SH-SY5Y (cell line): ENCODE data around the gene TPMT.

Experiments used
- GATA2 ChIP-seq: IDR thresholded peaks from 2 replicates; pipeline ENCODE4 v1.6.1; 2011; ENCODE audit warnings: mild to moderate bottlenecking, low read depth, low read length
- GATA3 ChIP-seq: IDR thresholded peaks from 2 replicates; pipeline ENCODE4 v1.6.1; 2011; ENCODE audit warnings: low read depth, mild to moderate bottlenecking, low read length, moderate library complexity

DNA sequence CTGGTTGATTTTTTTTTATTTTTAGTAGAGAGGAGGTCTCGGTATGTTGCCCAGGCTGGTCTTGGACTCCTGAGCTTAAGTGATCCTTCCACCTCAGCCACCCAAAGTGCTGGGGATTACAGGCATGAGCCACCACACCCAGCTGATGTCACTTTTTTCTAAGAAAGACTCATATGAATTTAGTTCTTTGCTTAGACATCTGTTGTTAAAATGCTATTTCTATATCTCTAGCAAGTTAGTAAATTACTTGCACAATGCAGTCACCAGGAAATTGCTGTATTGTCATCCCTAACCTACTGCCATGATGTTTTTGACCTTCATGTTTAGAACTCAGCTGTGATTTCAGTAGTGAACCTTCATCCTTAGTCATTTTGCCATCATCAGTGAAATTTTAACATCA lies 6.0 kb upstream of the TPMT start:
- no peak for TF ChIP-seq GATA2
- no peak for TF ChIP-seq GATA3
